HCT116 (cell line): ENCODE measurements around the gene FTO. TPM values are rescaled to one million over a fixed set of nuclear protein-coding genes. Genes with fewer than 3 reads are reported as not detected.
"Not testable (repeated sequence)": the region's sequence is repeated elsewhere in the genome, so short reads cannot be mapped to it uniquely, and the experiment has no call there.

Source experiments
- ATAC-seq: fragments of 200-7000 bp; cut with Tn5 transposase; 2 replicates; pipeline ENCODE4 v1.9.1; 2020; ENCODE audit warnings: mild to moderate bottlenecking, moderate library complexity
- BruUV-seq: library from RNA; stranded (reverse); fragments of 400-500 nt; replicated peaks from 2 replicates; lab custom pipeline; 2021; lab: Mats Ljungman, UMichigan
- CTCF ChIA-PET: fragments of 300-600 bp; sonication (Branson Sonifier 250); formaldehyde crosslinking; loops from one replicate; lab custom pipeline; 2021; ENCODE audit warnings: antibody characterized with exemption; lab: Charles Lee
- POLR2A ChIA-PET: fragments of 300-600, 350-600 bp; sonication (Branson Sonifier 250); formaldehyde crosslinking; loops from one replicate; lab custom pipeline; 2021; ENCODE audit warnings: antibody characterized with exemption; lab: Charles Lee
- RAD21 ChIA-PET, 2 experiments: fragments of 300-600 bp; sonication (Branson Sonifier 250); formaldehyde crosslinking; loops; one replicate each; lab custom pipeline; 2023; ENCODE audit warnings: low total read pairs in 2 of 2; ENCODE audit not compliant: uncharacterized antibody in 2 of 2, unreplicated experiment in 2 of 2, low non-redundant PET in 1 of 2; lab: Charles Lee
- DNase-seq: peaks from one replicate; pipeline ENCODE4 v3.0.0-alpha.2; 2010; ENCODE audit warnings: low read depth, low spot score
- H2AFZ ChIP-seq: fragments of 200-600 bp; shearing (Covaris generic), sonication (generic); 2 replicates; pipeline ENCODE4 v1.6.1; 2017; ENCODE audit warnings: low read depth, mixed run types, mixed read lengths, antibody characterized with exemption, low read length; ENCODE audit not compliant: poor library complexity, severe bottlenecking
- H3K27ac ChIP-seq: 2 replicates; pipeline ENCODE4 v1.5.1; 2012; ENCODE audit warnings: low read depth, low read length
- H3K27me3 ChIP-seq: fragments of 200-600 bp; sonication (generic); 2 replicates; pipeline ENCODE4 v1.6.1; 2016; ENCODE audit warnings: mixed run types, low read length, mixed read lengths; ENCODE audit not compliant: insufficient read depth
- H3K36me3 ChIP-seq, 2 experiments: fragments of 200-500 bp in 1 of 2; fragments of 200-600 bp in 1 of 2; sonication (Bioruptor generic) in 1 of 2; sonication (generic) in 1 of 2; 2 replicates each; pipeline versions ENCODE4 v1.5.1 to v1.6.1; 2014 to 2016; ENCODE audit warnings: low read length in 2 of 2, inconsistent platforms in 1 of 2, mixed read lengths in 1 of 2, mixed run types in 1 of 2; ENCODE audit not compliant: insufficient read depth in 2 of 2, control insufficient read depth in 1 of 2
- H3K4me1 ChIP-seq, 2 experiments: fragments of 200-600 bp in 1 of 2; sonication (generic) in 1 of 2; 2 replicates each; pipeline versions ENCODE4 v1.5.1 to v1.6.1; 2012 to 2017; ENCODE audit warnings: low read length in 2 of 2, inconsistent platforms in 1 of 2, mild to moderate bottlenecking in 1 of 2, mixed read lengths in 1 of 2, mixed run types in 1 of 2, moderate library complexity in 1 of 2; ENCODE audit not compliant: insufficient read depth in 2 of 2, control insufficient read depth in 1 of 2
- H3K4me2 ChIP-seq: fragments of 200-600 bp; sonication (generic); 2 replicates; pipeline ENCODE4 v1.6.1; 2017; ENCODE audit warnings: mixed run types, low read length, mixed read lengths
- H3K4me3 ChIP-seq, 2 experiments: fragments of 200-600 bp in 1 of 2; sonication (generic) in 1 of 2; replicated peaks in 1 of 2; 2 replicates each; pipeline ENCODE4 v1.5.1; 2011 to 2016; ENCODE audit warnings: low read length in 2 of 2, control low read depth in 1 of 2, low read depth in 1 of 2, mild to moderate bottlenecking in 1 of 2, mixed read lengths in 1 of 2, mixed run types in 1 of 2
- H3K79me2 ChIP-seq: fragments of 200-600 bp; sonication (generic); 2 replicates; pipeline ENCODE4 v1.6.1; 2017; ENCODE audit warnings: mild to moderate bottlenecking, mixed run types, low read length, moderate library complexity, mixed read lengths; ENCODE audit not compliant: insufficient read depth
- H3K9ac ChIP-seq: fragments of 200-600 bp; sonication (generic); 2 replicates; pipeline ENCODE4 v1.6.1; 2016; ENCODE audit warnings: low read length, mixed read lengths
- H3K9me2 ChIP-seq: fragments of 200-600 bp; sonication (generic), shearing (Covaris generic); 2 replicates; pipeline ENCODE4 v1.6.1; 2017; ENCODE audit warnings: mixed run types, mild to moderate bottlenecking, moderate library complexity; ENCODE audit not compliant: insufficient read depth
- H3K9me3 ChIP-seq, 2 experiments: fragments of 200-500 bp in 1 of 2; fragments of 200-600 bp in 1 of 2; sonication (Bioruptor generic) in 1 of 2; sonication (generic) in 1 of 2; 2 replicates each; pipeline ENCODE4 v1.6.1; 2014 to 2017; ENCODE audit warnings: low read length in 2 of 2, mixed read lengths in 2 of 2, inconsistent platforms in 1 of 2, low read depth in 1 of 2, mild to moderate bottlenecking in 1 of 2, mixed run types in 1 of 2, moderate library complexity in 1 of 2; ENCODE audit not compliant: control insufficient read depth in 1 of 2, insufficient read depth in 1 of 2
- H4K20me1 ChIP-seq: fragments of 200-600 bp; sonication (generic), shearing (Covaris generic); 2 replicates; pipeline ENCODE4 v1.6.1; 2017; ENCODE audit warnings: mixed run types, mild to moderate bottlenecking, moderate library complexity; ENCODE audit not compliant: insufficient read depth
- CTCF ChIP-seq, 3 experiments: fragments of 200-600 bp in 1 of 3; sonication (generic) in 1 of 3; IDR thresholded peaks in 2 of 3; conservative IDR thresholded peaks in 1 of 3; 2 replicates each; pipeline ENCODE4 v1.5.1; 2012 to 2017; ENCODE audit warnings: low read depth in 2 of 3, low read length in 2 of 3, antibody characterized with exemption in 1 of 3, borderline replicate concordance in 1 of 3, control low read depth in 1 of 3, mild to moderate bottlenecking in 1 of 3, mixed read lengths in 1 of 3, mixed run types in 1 of 3, moderate library complexity in 1 of 3; ENCODE audit not compliant: insufficient read depth in 1 of 3
- MAX ChIP-seq: IDR thresholded peaks from 2 replicates; pipeline ENCODE4 v1.6.1; 2012
- RAD21 ChIP-seq: IDR thresholded peaks from 2 replicates; pipeline ENCODE4 v1.6.1; 2012; ENCODE audit warnings: low read depth, mild to moderate bottlenecking
- YY1 ChIP-seq: IDR thresholded peaks from 2 replicates; pipeline ENCODE4 v1.6.1; 2011; ENCODE audit warnings: low read length, low read depth, moderate library complexity, mild to moderate bottlenecking; ENCODE audit not compliant: insufficient replicate concordance; ENCODE audit errors: extremely low read depth
- ZFX ChIP-seq: fragments of 450-650 bp; IDR thresholded peaks from 2 replicates; pipeline ENCODE4 v1.6.1; 2017
- intact Hi-C: fragments of 100-400 bp; cut with micrococcal nuclease; formaldehyde crosslinking; loops from 2 replicates; pipeline ENCODE4 v1.10.0; 2022
- total RNA-seq: library from RNA; stranded (reverse); gene quantifications from one replicate; pipeline ENCODE4 v1.2.1, GENCODE V29; 2021; ENCODE audit not compliant: unreplicated experiment

The FTO gene
- total RNA-seq, 1 experiment from 2014 or later: 55.2 TPM

- H3K9ac ChIP-seq, H3K36me3 ChIP-seq, H3K9me2 ChIP-seq, H3K4me2 ChIP-seq, H3K4me3 ChIP-seq, DNase-seq, H3K4me1 ChIP-seq, H3K79me2 ChIP-seq, CTCF ChIA-PET, H4K20me1 ChIP-seq, H3K27me3 ChIP-seq, POLR2A ChIA-PET, ATAC-seq, H3K9me3 ChIP-seq, H3K27ac ChIP-seq, H2AFZ ChIP-seq, RAD21 ChIA-PET, intact Hi-C loops, BruUV-seq: not testable (repeated sequence)
Measured at GRCh38 chr16:53685334-53685733, 18.6 kb upstream of the FTO start.

GRCh38 chr16:53686710-53687109 is 17.2 kb upstream of the FTO start:
- Histone ChIP-seq H3K9ac (no peak overlapping the region), H2AFZ (no peak overlapping the region), H3K27me3 (no peaks in the 10 kb centered on the region), H3K4me3 (no peak overlapping the region), H3K9me2 (no peaks in the 10 kb centered on the region), H3K79me2 (no peaks in the 10 kb centered on the region), H3K36me3 (peaks cover 0 to 5% of the 10 kb centered on the region in 2 experiments; a peak in 2 of 4 replicates), H4K20me1 (no peaks in the 10 kb centered on the region), H3K4me1 (no peaks in the 10 kb centered on the region), H3K4me2 (no peak overlapping the region), H3K9me3 (no peaks in the 10 kb centered on the region), H3K27ac (no peak overlapping the region)
- intact Hi-C loops: no loop called here
- ATAC-seq (no peak), DNase-seq (no peak)
- RAD21 ChIA-PET: no interaction called here
- CTCF ChIA-PET: no interaction called here
- POLR2A ChIA-PET: no interaction called here
- BruUV-seq: no TSS peak
- no peak for TF ChIP-seq MAX
- TF ChIP-seq CTCF (IDR thresholded peaks at IDR 0.05 in 2 of 3, conservative IDR thresholded peaks at IDR 0.05 in 1 of 3; ENCODE audit: borderline replicate concordance in 1 of 3, insufficient read depth in 1 of 3, low read depth in 2 of 3, low read length in 2 of 3): no peak
- no peak for TF ChIP-seq ZFX
- TF ChIP-seq YY1: no peak
- TF ChIP-seq RAD21: no peak
